ENCODE data around the gene ROR2. TPM values are rescaled to one million over a fixed set of nuclear protein-coding genes. Genes with fewer than 3 reads are reported as not detected.

ROR2 gene
- total and polyA plus RNA-seq, 7 donors = 0.46 to 81.7 (median 51.4) TPM

- Histone ChIP-seq H3K36me3 (no peaks in the 10 kb centered on the region), H3K4me3 (no peak overlapping the region), H3K4me1 (peaks cover 0 to 59% (median 58%) of the 10 kb centered on the region in 4 donors), H3K27me3 (no peaks in the 10 kb centered on the region), H3K27ac (peak overlapping the region; percentile 3 to 86 (median 78)), H3K9me3 (no peaks in the 10 kb centered on the region)
- TF ChIP-seq POLR2AphosphoS5 (IDR thresholded peaks at IDR 0.05) (peak in 2 of 4 donors; percentile 15 to 22), EP300 (IDR thresholded peaks at IDR 0.05) (no peak)
- DNase-seq = no peak
- 77 to 85% methylated on average over 7 of the region's 7 CpGs for WGBS, 2 donors
- intact Hi-C loops (cut with DNase I) = no loop called here
Observed at GRCh38 chr9:91833878-91834255, 116.2 kb downstream of the ROR2 start.

GRCh38 chr9:91833096-91833877 is 116.7 kb downstream of the ROR2 start:
- Histone ChIP-seq H3K4me1 (peaks cover 0 to 53% (median 52%) of the 10 kb centered on the region in 4 donors), H3K36me3 (no peaks in the 10 kb centered on the region), H3K9me3 (no peaks in the 10 kb centered on the region), H3K27me3 (no peaks in the 10 kb centered on the region), H3K27ac (peak overlapping the region; percentile 3 to 86 (median 78)), H3K4me3 (no peak overlapping the region)
- WGBS, 2 donors = 91 to 94% methylated on average over 25 of the region's 25 CpGs
- intact Hi-C loops (cut with DNase I) = no loop called here
- TF ChIP-seq EP300 (IDR thresholded peaks at IDR 0.05) = no peak
- TF ChIP-seq CTCF (IDR thresholded peaks at IDR 0.05) = no peak
- no peak for TF ChIP-seq POLR2A (IDR thresholded peaks at IDR 0.05)
- no peak for TF ChIP-seq POLR2AphosphoS5 (IDR thresholded peaks at IDR 0.05)
- no peak for DNase-seq

- Histone ChIP-seq H3K9me3 (no peaks in the 10 kb centered on the region), H3K4me3 (no peak overlapping the region), H3K27me3 (no peaks in the 10 kb centered on the region), H3K27ac (peak overlapping the region in 2 of 4 donors; percentile 82 to 86), H3K4me1 (peaks cover 0 to 43% (median 43%) of the 10 kb centered on the region in 4 donors), H3K36me3 (no peaks in the 10 kb centered on the region)
- no peak for DNase-seq
- intact Hi-C loops (cut with DNase I) = no loop called here
- TF ChIP-seq CTCF (IDR thresholded peaks at IDR 0.05) (no peak), POLR2A (IDR thresholded peaks at IDR 0.05) (no peak), POLR2AphosphoS5 (IDR thresholded peaks at IDR 0.05) (no peak), EP300 (IDR thresholded peaks at IDR 0.05) (no peak)
- WGBS, 2 donors = 93 to 94% methylated on average over 7 of the region's 7 CpGs
Observed at GRCh38 chr9:91832322-91832721, 117.7 kb downstream of the ROR2 start.

- 93% methylated on average over 8 of the region's 8 CpGs for WGBS, 2 donors
- Histone ChIP-seq H3K9me3 (no peaks in the 10 kb centered on the region), H3K4me1 (peaks cover 0 to 41% (median 35%) of the 10 kb centered on the region in 4 donors), H3K27ac (peak overlapping the region in 3 of 4 donors; percentile 76 to 85 (median 84)), H3K36me3 (no peaks in the 10 kb centered on the region), H3K4me3 (no peak overlapping the region), H3K27me3 (no peaks in the 10 kb centered on the region)
- TF ChIP-seq POLR2AphosphoS5 (IDR thresholded peaks at IDR 0.05) (no peak), POLR2A (IDR thresholded peaks at IDR 0.05) (no peak), EP300 (IDR thresholded peaks at IDR 0.05) (no peak), CTCF (IDR thresholded peaks at IDR 0.05) (no peak)
- intact Hi-C loops (cut with DNase I) = no loop called here
- DNase-seq = peak; percentile 53
Observed at GRCh38 chr9:91825866-91826265, 124.2 kb downstream of the ROR2 start.

- peaks cover 0 to 45% (median 39%) of the 10 kb centered on the region in 4 donors for H3K4me1 ChIP-seq
- DNase-seq = peak; percentile 88
- H3K27ac ChIP-seq = peak overlapping the region; percentile 42 to 85 (median 80)
- TF ChIP-seq POLR2AphosphoS5 (IDR thresholded peaks at IDR 0.05) = peak in 2 of 4 donors; percentile 17 to 26
- peak in 1 of 4 donors; percentile 29 for TF ChIP-seq EP300 (IDR thresholded peaks at IDR 0.05)
- no peak for TF ChIP-seq CTCF (IDR thresholded peaks at IDR 0.05)
- no peaks in the 10 kb centered on the region for H3K36me3 ChIP-seq
- no peaks in the 10 kb centered on the region for H3K9me3 ChIP-seq
- WGBS, 2 donors = 56 to 65% methylated on average over 4 of the region's 4 CpGs
- intact Hi-C loops (cut with DNase I) = no loop called here
- no peaks in the 10 kb centered on the region for H3K27me3 ChIP-seq
- H3K4me3 ChIP-seq = no peak overlapping the region
Observed at GRCh38 chr9:91825422-91825821, 124.6 kb downstream of the ROR2 start.
